Measurements from ENCODE around the gene FAM107A. TPM values are rescaled to one million over a fixed set of nuclear protein-coding genes. Genes with fewer than 3 reads are reported as not detected.

The FAM107A gene
- total RNA-seq, 1 experiment from 2014 or later, result not detected

DNA sequence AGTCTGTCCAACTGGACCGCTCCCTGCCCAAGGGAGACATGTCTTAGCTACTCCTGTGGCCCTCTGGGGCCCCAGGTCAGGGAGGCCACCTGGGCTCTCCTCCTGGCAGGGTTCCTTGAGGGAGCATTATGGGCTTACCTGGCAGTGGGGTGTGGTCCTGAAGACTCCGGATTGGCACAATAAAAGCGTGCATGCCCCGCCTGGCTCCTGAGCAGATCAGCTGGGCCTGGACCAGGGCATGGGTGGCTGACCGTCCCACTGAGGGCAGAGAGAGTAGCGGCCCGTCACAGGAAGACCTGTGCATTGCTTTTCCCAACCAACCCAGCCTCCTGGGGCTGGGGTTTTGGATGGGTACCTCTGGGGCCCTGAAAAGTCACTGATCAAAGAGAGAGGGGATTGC, 45.6 kb downstream of the FAM107A start:
- Histone ChIP-seq H3K9me3 (ENCODE audit: low read depth, low read length, poor library complexity, severe bottlenecking) (no peaks in the 10 kb centered on the region), H3K36me3 (ENCODE audit: insufficient read depth, low read length, poor library complexity, severe bottlenecking) (no peaks in the 10 kb centered on the region), H3K27ac (ENCODE audit: low read depth, low read length, poor library complexity, severe bottlenecking) (no peak overlapping the region), H3K4me3 (ENCODE audit: low read depth, low read length, poor library complexity, severe bottlenecking) (no peak overlapping the region), H3K4me1 (ENCODE audit: insufficient read depth, low read length, poor library complexity, severe bottlenecking) (peaks cover 17% of the 10 kb centered on the region), H3K27me3 (replicated peaks; ENCODE audit: insufficient read depth, low read depth, low read length, poor library complexity) (no peaks in the 10 kb centered on the region)
- intact Hi-C loops (cut with micrococcal nuclease; ENCODE audit: unreplicated experiment), result loop anchor here (5.0 kb wide), 2 partner anchors 99 to 354 kb away; partner anchors contain the start of gene PDHB
- no TSS peak for BruUV-seq (replicated peaks)
- ChIA-PET POLR2A (ENCODE audit: low non-redundant PET) (no interaction called here), CTCF (no interaction called here)
- no peak for TF ChIP-seq EZH2 (IDR thresholded peaks at IDR 0.05; ENCODE audit: borderline replicate concordance, low read depth, low read length, poor library complexity, severe bottlenecking)
- no peak for TF ChIP-seq CTCF (conservative IDR thresholded peaks at IDR 0.05; ENCODE audit: low read depth, low read length)
- DNase-seq (ENCODE audit: low spot score), result no peak

DNA sequence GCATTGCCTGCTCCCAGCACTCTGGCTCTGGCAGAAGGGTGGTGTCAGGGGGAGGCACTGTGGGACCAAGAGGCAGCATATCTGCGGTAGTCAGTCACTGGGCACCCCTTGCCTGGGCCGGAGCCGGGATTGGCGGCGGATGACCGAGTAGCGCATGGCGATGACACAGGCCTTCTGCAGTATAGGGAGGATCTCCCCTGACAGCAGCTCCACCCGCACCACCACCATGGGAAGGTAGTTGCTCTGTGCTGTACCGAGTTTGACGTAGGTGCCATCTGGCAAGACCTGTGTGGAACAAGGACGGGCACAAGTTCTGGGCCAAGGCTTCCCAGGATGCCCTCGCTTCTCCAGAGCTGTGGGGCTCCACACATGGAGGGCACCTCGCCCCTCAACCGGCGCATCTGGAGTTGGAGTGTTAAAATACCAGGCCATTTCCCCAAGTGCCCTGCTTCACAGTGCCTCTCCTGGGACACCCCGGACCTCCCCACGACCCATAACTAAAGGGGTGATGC, 46.8 kb downstream of the FAM107A start:
- POLR2A ChIA-PET (ENCODE audit: low non-redundant PET), result no interaction called here
- no peaks in the 10 kb centered on the region for H3K9me3 ChIP-seq (ENCODE audit: low read depth, low read length, poor library complexity, severe bottlenecking)
- TF ChIP-seq EZH2 (IDR thresholded peaks at IDR 0.05; ENCODE audit: borderline replicate concordance, low read depth, low read length, poor library complexity, severe bottlenecking), result no peak
- no peak for TF ChIP-seq CTCF (conservative IDR thresholded peaks at IDR 0.05; ENCODE audit: low read depth, low read length)
- no peaks in the 10 kb centered on the region for H3K36me3 ChIP-seq (ENCODE audit: insufficient read depth, low read length, poor library complexity, severe bottlenecking)
- BruUV-seq (replicated peaks), result no TSS peak
- H3K4me3 ChIP-seq (ENCODE audit: low read depth, low read length, poor library complexity, severe bottlenecking), result no peak overlapping the region
- no peaks in the 10 kb centered on the region for H3K27me3 ChIP-seq (replicated peaks; ENCODE audit: insufficient read depth, low read depth, low read length, poor library complexity)
- CTCF ChIA-PET, result no interaction called here
- intact Hi-C loops (cut with micrococcal nuclease; ENCODE audit: unreplicated experiment), result loop anchor here (5.0 kb wide), 2 partner anchors 98 to 353 kb away; partner anchors contain the start of gene PDHB
- DNase-seq (ENCODE audit: low spot score), result no peak
- peaks cover 24% of the 10 kb centered on the region for H3K4me1 ChIP-seq (ENCODE audit: insufficient read depth, low read length, poor library complexity, severe bottlenecking)
- no peak overlapping the region for H3K27ac ChIP-seq (ENCODE audit: low read depth, low read length, poor library complexity, severe bottlenecking)

DNA sequence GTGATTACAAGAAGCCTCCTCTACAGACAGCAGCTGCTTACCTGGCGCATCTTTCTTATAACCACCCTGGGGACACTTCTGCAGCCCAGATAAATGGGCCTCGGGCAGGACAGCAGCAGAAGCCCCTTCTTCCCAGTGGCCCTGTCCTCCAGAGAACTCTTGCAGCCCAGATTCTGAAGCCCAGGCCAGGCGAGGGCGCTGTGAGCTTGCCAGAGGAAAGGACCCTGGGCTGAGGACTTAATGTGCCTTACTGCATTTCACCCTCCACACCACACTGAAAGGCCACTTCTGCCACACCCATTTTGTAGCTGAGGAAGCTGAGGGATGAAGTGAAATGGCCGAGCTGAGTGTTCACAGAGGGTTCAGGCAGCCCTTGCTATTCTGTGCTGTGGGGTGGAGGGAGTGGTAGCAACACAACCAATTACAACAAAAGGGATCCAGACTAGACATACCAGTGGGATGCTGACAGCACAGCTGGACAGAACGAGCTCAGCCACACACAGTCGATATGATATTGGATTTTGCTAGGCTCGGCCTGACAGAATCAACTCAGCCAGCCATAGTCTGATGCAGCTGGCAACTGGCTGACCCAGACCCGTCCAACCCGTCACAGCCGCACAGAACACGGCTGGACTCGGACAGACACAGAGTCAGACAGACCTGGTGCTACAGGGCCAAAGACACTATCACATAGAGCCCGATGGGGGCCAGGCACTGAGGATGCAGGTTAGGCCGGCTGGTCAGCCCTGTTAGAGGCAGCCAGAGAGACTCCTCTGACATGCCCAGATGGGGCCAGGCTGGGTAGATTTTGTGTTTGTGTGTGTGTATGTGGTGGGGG, 47.5 kb downstream of the FAM107A start:
- H3K4me3 ChIP-seq (ENCODE audit: low read depth, low read length, poor library complexity, severe bottlenecking), result no peak overlapping the region
- TF ChIP-seq CTCF (conservative IDR thresholded peaks at IDR 0.05; ENCODE audit: low read depth, low read length) (peak; percentile 40), EZH2 (IDR thresholded peaks at IDR 0.05; ENCODE audit: borderline replicate concordance, low read depth, low read length, poor library complexity, severe bottlenecking) (no peak)

More for the DNA sequence above, 47.5 kb downstream of the FAM107A start:
- intact Hi-C loops (cut with micrococcal nuclease; ENCODE audit: unreplicated experiment), result loop anchor here (5.0 kb wide), 4 partner anchors 37 to 352 kb away; partner anchors contain the start of genes HTD2, KCTD6, PDHB and RPP14
- POLR2A ChIA-PET (ENCODE audit: low non-redundant PET), result interaction anchor here (0.6 kb wide), 1 partner anchor 212 kb away, joined by 4 read pairs; no protein-coding TSS in a partner anchor
- BruUV-seq (replicated peaks), result no TSS peak
- DNase-seq (ENCODE audit: low spot score), result no peak
- no peaks in the 10 kb centered on the region for H3K9me3 ChIP-seq (ENCODE audit: low read depth, low read length, poor library complexity, severe bottlenecking)
- no peaks in the 10 kb centered on the region for H3K36me3 ChIP-seq (ENCODE audit: insufficient read depth, low read length, poor library complexity, severe bottlenecking)
- H3K27ac ChIP-seq (ENCODE audit: low read depth, low read length, poor library complexity, severe bottlenecking), result no peak overlapping the region
- CTCF ChIA-PET, result interaction anchor here (0.6 kb wide), 1 partner anchor 495 kb away, joined by 3 read pairs; no protein-coding TSS in a partner anchor
- no peaks in the 10 kb centered on the region for H3K27me3 ChIP-seq (replicated peaks; ENCODE audit: insufficient read depth, low read depth, low read length, poor library complexity)
- peaks cover 24% of the 10 kb centered on the region for H3K4me1 ChIP-seq (ENCODE audit: insufficient read depth, low read length, poor library complexity, severe bottlenecking)

Data from A673 (cell line).